PC-9 (cell line): ENCODE measurements around the gene ANO1. TPM values are rescaled to one million over a fixed set of nuclear protein-coding genes. Genes with fewer than 3 reads are reported as not detected.

Source experiments
- BruUV-seq: library from RNA; stranded (reverse); fragments of 400-500 nt; replicated peaks from 2 replicates; lab custom pipeline; 2021; lab: Mats Ljungman, UMichigan
- CTCF ChIA-PET: fragments of 300-600 bp; sonication (Branson Sonifier 250); formaldehyde crosslinking; loops from one replicate; lab custom pipeline; 2022; ENCODE audit warnings: antibody characterized with exemption; lab: Charles Lee
- POLR2A ChIA-PET: fragments of 300-600 bp; sonication (Branson Sonifier 250); formaldehyde crosslinking; loops from one replicate; lab custom pipeline; 2022; ENCODE audit warnings: antibody characterized with exemption; ENCODE audit not compliant: unreplicated experiment; lab: Charles Lee
- DNase-seq, 2 experiments: peaks; one replicate each; pipeline versions ENCODE4 v3.0.0 to v3.0.0-alpha.2; 2015 to 2022; ENCODE audit warnings: mixed read lengths in 1 of 2
- H2AFZ ChIP-seq: fragments of 200-600 bp; sonication (generic); 2 replicates; pipeline ENCODE4 v1.8.1; 2017; ENCODE audit warnings: antibody characterized with exemption
- H3F3A ChIP-seq: fragments of 200-600 bp; sonication (generic); 2 replicates; pipeline ENCODE4 v1.8.1; 2017; ENCODE audit warnings: antibody characterized with exemption, mild to moderate bottlenecking, low read depth; ENCODE audit not compliant: insufficient read depth
- H3K27ac ChIP-seq: fragments of 200-600 bp; sonication (generic); 2 replicates; pipeline ENCODE4 v1.6.1; 2016; ENCODE audit warnings: mixed run types
- H3K27me3 ChIP-seq: fragments of 200-600 bp; sonication (generic); 2 replicates; pipeline ENCODE4 v1.6.1; 2016; ENCODE audit warnings: low read depth, mixed run types; ENCODE audit not compliant: insufficient read depth
- H3K36me3 ChIP-seq: fragments of 200-600 bp; sonication (generic); 2 replicates; pipeline ENCODE4 v1.6.1; 2016; ENCODE audit warnings: low read depth, mixed run types
- H3K4me1 ChIP-seq: fragments of 200-600 bp; sonication (generic); replicated peaks from 2 replicates; pipeline ENCODE4 v1.6.1; 2016; ENCODE audit warnings: mixed run types; ENCODE audit not compliant: insufficient read depth
- H3K4me2 ChIP-seq: fragments of 200-600 bp; sonication (generic); 2 replicates; pipeline ENCODE4 v1.6.1; 2017; ENCODE audit warnings: mixed run types
- H3K4me3 ChIP-seq: fragments of 200-600 bp; sonication (generic); 2 replicates; pipeline ENCODE4 v1.6.1; 2016; ENCODE audit warnings: mixed run types
- H3K79me2 ChIP-seq: fragments of 200-600 bp; sonication (generic); 2 replicates; pipeline ENCODE4 v1.6.1; 2017; ENCODE audit warnings: low read depth, mixed run types
- H3K9me2 ChIP-seq: fragments of 200-600 bp; sonication (generic); 2 replicates; pipeline ENCODE4 v1.8.1; 2017; ENCODE audit warnings: mild to moderate bottlenecking; ENCODE audit not compliant: insufficient read depth
- H3K9me3 ChIP-seq: fragments of 200-600 bp; sonication (generic); 2 replicates; pipeline ENCODE4 v1.8.1; 2016; ENCODE audit warnings: low read depth; ENCODE audit not compliant: insufficient read depth
- H4K20me1 ChIP-seq: fragments of 200-600 bp; sonication (generic); 2 replicates; pipeline ENCODE4 v1.8.1; 2017; ENCODE audit not compliant: insufficient read depth
- EZH2 ChIP-seq: fragments of 200-600 bp; sonication (generic); IDR thresholded peaks from 2 replicates; pipeline ENCODE4 v1.8.0; 2017; ENCODE audit warnings: antibody characterized with exemption, low read depth
- intact Hi-C: fragments of 100-400 bp; cut with micrococcal nuclease; formaldehyde crosslinking; loops from one replicate; pipeline ENCODE4 v1.10.0; 2022; ENCODE audit not compliant: unreplicated experiment
- total RNA-seq: library from RNA; stranded (reverse); gene quantifications from 2 replicates; pipeline ENCODE4 v1.2.3, GENCODE V29; 2021
- TF ChIP-seq, protein P1 (sequence below): fragments of 200-600 bp; sonication (generic); conservative IDR thresholded peaks from 2 replicates; pipeline ENCODE4 v1.6.1; 2017; ENCODE audit warnings: mixed run types, antibody characterized with exemption, mild to moderate bottlenecking, moderate library complexity

The ANO1 gene
- total RNA-seq, 1 experiment from 2014 or later = 107 TPM

GRCh38 chr11:70087446-70088167, 9.5 kb downstream of the ANO1 start:
- ChIA-PET POLR2A (no interaction called here), CTCF (no interaction called here)
- no TSS peak for BruUV-seq
- Histone ChIP-seq H3K27ac (no peak overlapping the region), H3K36me3 (peaks cover 68% of the 10 kb centered on the region), H3K4me2 (no peak overlapping the region), H3K9me2 (no peaks in the 10 kb centered on the region), H4K20me1 (peaks cover 87% of the 10 kb centered on the region), H3K4me1 (peaks cover 29% of the 10 kb centered on the region), H3K79me2 (peaks cover 99% of the 10 kb centered on the region), H3K4me3 (no peak overlapping the region), H2AFZ (no peak overlapping the region), H3F3A (peaks cover 44% of the 10 kb centered on the region; the same call in 1 of the 2 replicates), H3K9me3 (no peaks in the 10 kb centered on the region), H3K27me3 (no peaks in the 10 kb centered on the region)
- intact Hi-C loops = no loop called here
- no peak for DNase-seq
- no peak for TF ChIP-seq EZH2
- TF ChIP-seq, protein P1, sequence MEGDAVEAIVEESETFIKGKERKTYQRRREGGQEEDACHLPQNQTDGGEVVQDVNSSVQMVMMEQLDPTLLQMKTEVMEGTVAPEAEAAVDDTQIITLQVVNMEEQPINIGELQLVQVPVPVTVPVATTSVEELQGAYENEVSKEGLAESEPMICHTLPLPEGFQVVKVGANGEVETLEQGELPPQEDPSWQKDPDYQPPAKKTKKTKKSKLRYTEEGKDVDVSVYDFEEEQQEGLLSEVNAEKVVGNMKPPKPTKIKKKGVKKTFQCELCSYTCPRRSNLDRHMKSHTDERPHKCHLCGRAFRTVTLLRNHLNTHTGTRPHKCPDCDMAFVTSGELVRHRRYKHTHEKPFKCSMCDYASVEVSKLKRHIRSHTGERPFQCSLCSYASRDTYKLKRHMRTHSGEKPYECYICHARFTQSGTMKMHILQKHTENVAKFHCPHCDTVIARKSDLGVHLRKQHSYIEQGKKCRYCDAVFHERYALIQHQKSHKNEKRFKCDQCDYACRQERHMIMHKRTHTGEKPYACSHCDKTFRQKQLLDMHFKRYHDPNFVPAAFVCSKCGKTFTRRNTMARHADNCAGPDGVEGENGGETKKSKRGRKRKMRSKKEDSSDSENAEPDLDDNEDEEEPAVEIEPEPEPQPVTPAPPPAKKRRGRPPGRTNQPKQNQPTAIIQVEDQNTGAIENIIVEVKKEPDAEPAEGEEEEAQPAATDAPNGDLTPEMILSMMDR = no peak

GRCh38 chr11:70088735-70089250, 10.7 kb downstream of the ANO1 start:
- Histone ChIP-seq H4K20me1 (peaks cover 95% of the 10 kb centered on the region), H2AFZ (no peak overlapping the region), H3K9me2 (no peaks in the 10 kb centered on the region), H3K27me3 (no peaks in the 10 kb centered on the region), H3K27ac (no peak overlapping the region), H3K9me3 (no peaks in the 10 kb centered on the region), H3K4me1 (peaks cover 17% of the 10 kb centered on the region), H3F3A (peaks cover 44% of the 10 kb centered on the region; the same call in 1 of the 2 replicates), H3K79me2 (peaks cover 99% of the 10 kb centered on the region), H3K4me3 (no peak overlapping the region), H3K4me2 (no peak overlapping the region), H3K36me3 (peaks cover 65% of the 10 kb centered on the region)
- intact Hi-C loops = no loop called here
- ChIA-PET CTCF (no interaction called here), POLR2A (no interaction called here)
- TF ChIP-seq, protein P1 = no peak
- TF ChIP-seq EZH2 = no peak
- no peak for DNase-seq
- BruUV-seq = no TSS peak

GRCh38 chr11:70089631-70090030, 11.5 kb downstream of the ANO1 start:
- no TSS peak for BruUV-seq

More at GRCh38 chr11:70089631-70090030, 11.5 kb downstream of the ANO1 start:
- no peaks in the 10 kb centered on the region for H3K9me2 ChIP-seq
- 0 out of 2 replicates have a peak, but pooled peaks cover 9% of the 10 kb centered on the region for H3K4me1 ChIP-seq
- ChIA-PET CTCF (no interaction called here), POLR2A (no interaction called here)
- H3K9me3 ChIP-seq = no peaks in the 10 kb centered on the region
- TF ChIP-seq, protein P1 = no peak
- no peak for TF ChIP-seq EZH2
- peaks cover 72% of the 10 kb centered on the region for H3K36me3 ChIP-seq
- no peak overlapping the region for H3K4me2 ChIP-seq
- no peak for DNase-seq
- no peak overlapping the region for H3K4me3 ChIP-seq
- H2AFZ ChIP-seq = no peak overlapping the region
- H3K27ac ChIP-seq = no peak overlapping the region
- peaks cover 53% of the 10 kb centered on the region; the same call in 1 of the 2 replicates for H3F3A ChIP-seq
- H3K27me3 ChIP-seq = no peaks in the 10 kb centered on the region
- H3K79me2 ChIP-seq = peaks cover 99% of the 10 kb centered on the region
- peaks cover 95% of the 10 kb centered on the region for H4K20me1 ChIP-seq
- intact Hi-C loops = no loop called here
